Stomach (tissue), 4 donors: Measurements from ENCODE around the gene GNAI3.

Experiments used
- CTCF ChIP-seq, 7 experiments: fragments of 450-650 bp in 4 of 7; fragments of 200-600 bp in 3 of 7; sonication (generic) in 3 of 7; IDR thresholded peaks; one replicate each; pipeline ENCODE4 v1.5.1; 2016 to 2019; ENCODE audit warnings: antibody characterized with exemption in 7 of 7, control low read depth in 2 of 7, mild to moderate bottlenecking in 1 of 7
- EP300 ChIP-seq: sonication (generic); formaldehyde crosslinking; IDR thresholded peaks from one replicate; pipeline ENCODE4 v1.6.1; 2017; ENCODE audit warnings: antibody characterized with exemption
- POLR2A ChIP-seq, 4 donors: fragments of 450-650 bp; IDR thresholded peaks; one replicate each; pipeline ENCODE4 v1.6.1; 2016; ENCODE audit warnings: antibody characterized with exemption in 4 of 4, control low read depth in 2 of 4, mild to moderate bottlenecking in 1 of 4, moderate library complexity in 1 of 4
- POLR2AphosphoS5 ChIP-seq, 3 donors: sonication (generic); formaldehyde crosslinking; IDR thresholded peaks; one replicate each; pipeline ENCODE4 v1.6.1; 2016; ENCODE audit warnings: antibody characterized with exemption in 3 of 3

DNA sequence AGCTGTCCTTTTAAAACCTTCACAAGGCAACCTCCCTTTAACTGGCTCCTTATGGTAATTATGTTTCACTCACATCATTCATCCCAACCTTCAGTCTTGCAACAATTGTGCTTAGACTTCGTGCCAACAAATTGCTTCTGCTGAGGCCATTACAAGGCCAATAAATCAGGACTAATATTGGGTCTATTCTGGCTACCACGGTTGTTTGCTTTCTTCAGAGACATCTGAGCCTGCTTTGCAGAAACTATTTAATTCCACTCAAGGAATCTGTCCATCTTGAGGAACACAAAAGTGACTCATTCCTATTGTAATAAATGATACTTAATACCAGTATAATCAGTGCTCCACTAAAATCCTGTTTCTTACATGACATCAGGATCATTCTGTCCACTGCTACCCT lies 104.9 kb downstream of the GNAI3 start:
- TF ChIP-seq POLR2AphosphoS5 (IDR thresholded peaks at IDR 0.05) (no peak), POLR2A (IDR thresholded peaks at IDR 0.05) (no peak), CTCF (IDR thresholded peaks at IDR 0.05) (no peak), EP300 (no peak)
